HG03135 (cell line): Measurements from ENCODE around the gene PSMD2.

Experiments
- ATAC-seq: cut with Tn5 transposase; IDR thresholded peaks from one replicate; pipeline ENCODE4 v1.9.1; 2021; ENCODE audit warnings: mild to moderate bottlenecking, moderate library complexity; ENCODE audit not compliant: unreplicated experiment

PSMD2 gene

GRCh38 chr3:184354121-184354728, 55.2 kb downstream of the PSMD2 start:
- no peak for ATAC-seq

GRCh38 chr3:184354754-184355153, 55.7 kb downstream of the PSMD2 start:
- ATAC-seq: no peak

DNA sequence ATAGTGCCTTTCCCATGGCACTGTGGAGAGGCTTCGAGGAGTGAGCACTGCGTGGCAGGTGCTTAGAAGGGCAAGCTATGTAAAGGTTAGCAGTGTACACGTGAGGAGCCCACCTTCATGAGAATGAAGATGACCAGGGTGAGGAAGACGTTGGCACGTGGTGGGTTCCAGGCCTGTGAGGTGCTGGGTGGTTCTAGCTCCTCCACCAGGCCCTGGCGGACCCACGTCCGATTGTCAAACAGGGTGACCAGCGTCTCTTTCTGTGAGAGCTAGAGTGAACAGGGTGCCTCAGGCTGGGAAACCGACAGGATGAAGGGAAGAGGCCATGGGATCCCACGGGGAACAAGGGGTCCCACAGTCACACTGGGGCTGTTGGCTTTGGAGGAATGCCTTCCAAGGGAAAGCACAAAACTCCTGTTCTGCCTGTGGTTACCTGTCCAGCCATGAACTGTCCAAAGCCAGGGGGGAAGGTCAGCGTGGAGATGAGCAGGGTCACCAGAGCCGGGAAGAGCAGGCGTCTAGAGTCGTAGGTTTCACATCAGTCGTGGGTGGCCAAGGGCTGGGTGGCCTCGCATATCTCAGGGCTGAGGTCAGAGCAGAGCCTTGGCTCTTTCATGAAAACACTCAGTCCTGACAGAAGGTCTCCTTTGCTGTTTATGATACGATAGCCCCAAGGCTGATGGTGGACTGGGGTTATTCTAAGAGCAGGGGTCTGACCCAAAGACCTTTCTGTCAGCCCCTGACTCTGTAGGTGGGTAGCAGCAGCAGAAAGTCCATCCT, 56.4 kb downstream of the PSMD2 start:
- no peak for ATAC-seq

- no peak for ATAC-seq
Observed at GRCh38 chr3:184357248-184358123, 58.4 kb downstream of the PSMD2 start.

GRCh38 chr3:184358124-184358767, 59.2 kb downstream of the PSMD2 start:
- no peak for ATAC-seq
